Uterus (tissue), 2 donors: Measurements from ENCODE around the gene SERPINE3.

ENCODE experiments used
- CTCF ChIP-seq, 4 experiments: fragments of 200-600 bp in 2 of 4; fragments of 450-650 bp in 2 of 4; sonication (generic) in 2 of 4; IDR thresholded peaks; one replicate each; pipeline ENCODE4 v1.5.1; 2016 to 2019; ENCODE audit warnings: antibody characterized with exemption in 4 of 4, mild to moderate bottlenecking in 2 of 4, moderate library complexity in 1 of 4
- POLR2A ChIP-seq, 2 donors: fragments of 450-650 bp; IDR thresholded peaks; one replicate each; pipeline ENCODE4 v1.6.1; 2016; ENCODE audit warnings: antibody characterized with exemption in 2 of 2, mild to moderate bottlenecking in 1 of 2, moderate library complexity in 1 of 2

- TF ChIP-seq CTCF (IDR thresholded peaks at IDR 0.05) (no peak), POLR2A (IDR thresholded peaks at IDR 0.05) (no peak)
Measured at GRCh38 chr13:51321836-51322235, 17.7 kb upstream of the SERPINE3 start.
